H1 (cell line): ENCODE results near the gene NLK. TPM values are rescaled to one million over a fixed set of nuclear protein-coding genes. Genes with fewer than 3 reads are reported as not detected.

Experiments
- CBX8 ChIP-seq: fragments of 300-800, 300-1000 bp; sonication (generic); IDR thresholded peaks from 2 replicates; pipeline ENCODE4 v1.7.1; 2016; ENCODE audit warnings: low read depth, low read length, borderline replicate concordance
- CHD1 ChIP-seq: IDR thresholded peaks from 2 replicates; pipeline ENCODE4 v1.6.1; 2012; ENCODE audit warnings: low read depth, low read length, improper control_type of control experiment
- E2F6 ChIP-seq: IDR thresholded peaks from 2 replicates; pipeline ENCODE4 v1.6.1; 2012; ENCODE audit warnings: inconsistent platforms
- EZH2 ChIP-seq: fragments of 200-600 bp; sonication (generic); IDR thresholded peaks from 2 replicates; pipeline ENCODE4 v1.7.1; 2012; ENCODE audit warnings: low read depth, mild to moderate bottlenecking, moderate library complexity, low read length, inconsistent platforms; ENCODE audit not compliant: severe bottlenecking
- HDAC6 ChIP-seq: IDR thresholded peaks from one replicate; pipeline ENCODE4 v1.7.1; 2012; ENCODE audit warnings: low read depth, mild to moderate bottlenecking, inconsistent platforms, low read length, moderate library complexity
- KDM1A ChIP-seq: fragments of 200-600, 300-600 bp; sonication (generic); IDR thresholded peaks from 2 replicates; pipeline ENCODE4 v1.7.1; 2016; ENCODE audit warnings: mild to moderate bottlenecking, low read length, borderline replicate concordance
- RNF2 ChIP-seq: fragments of 200-900, 300-1000 bp; sonication (generic); IDR thresholded peaks from 2 replicates; pipeline ENCODE4 v1.7.1; 2016; ENCODE audit warnings: borderline replicate concordance, low read depth, mild to moderate bottlenecking, antibody characterized with exemption, low read length; ENCODE audit not compliant: poor library complexity, severe bottlenecking; ENCODE audit errors: missing control alignments
- SAP30 ChIP-seq: fragments of 300-600 bp; sonication (generic); IDR thresholded peaks from 2 replicates; pipeline ENCODE4 v1.7.1; 2012; ENCODE audit warnings: low read length, moderate library complexity, mild to moderate bottlenecking, inconsistent platforms; ENCODE audit not compliant: insufficient read depth, insufficient replicate concordance
- SP2 ChIP-seq: IDR thresholded peaks from 2 replicates; pipeline ENCODE4 v1.6.1; 2012; ENCODE audit warnings: mild to moderate bottlenecking, low read length, inconsistent platforms
- TCF12 ChIP-seq: IDR thresholded peaks from 2 replicates; pipeline ENCODE4 v1.6.1; 2011; ENCODE audit warnings: low read depth, mild to moderate bottlenecking, low read length
- polyA plus RNA-seq, 7 experiments: library from polyadenylated mRNA; depleted of rRNA in 3 of 7; stranded (reverse) in 5 of 7; unstranded in 2 of 7; fragments of >200 nt in 5 of 7; fragments of 200-250 nt in 2 of 7; gene quantifications; 1 replicate in 5 of 7; 2 replicates in 1 of 7; 4 replicates in 1 of 7; pipeline versions ENCODE4 v1.2.1 to v1.2.3, GENCODE V29; 2011 to 2013; ENCODE audit warnings: missing spikeins in 2 of 7, mixed read lengths in 2 of 7
- total RNA-seq: library from RNA; stranded (reverse); fragmentation: NEBNext Ultra II Directional; extraction: Animal tissue kit (Norgen Biotek cat#: 25700); gene quantifications from 2 replicates; pipeline ENCODE4 v1.2.1, GENCODE V29; 2021
- TF ChIP-seq, protein P1 (sequence below): fragments of 300-600 bp; sonication (generic); IDR thresholded peaks from 2 replicates; pipeline ENCODE4 v1.7.1; 2012; ENCODE audit warnings: low read length, moderate library complexity, mild to moderate bottlenecking, inconsistent platforms; ENCODE audit not compliant: insufficient replicate concordance

NLK gene
- total and polyA plus RNA-seq, 2 of the 8 experiments (the other 6 are each of a cell fraction or from before 2014, with no cell fraction given) = 30.8 to 49.9 TPM

- TF ChIP-seq, protein P1, sequence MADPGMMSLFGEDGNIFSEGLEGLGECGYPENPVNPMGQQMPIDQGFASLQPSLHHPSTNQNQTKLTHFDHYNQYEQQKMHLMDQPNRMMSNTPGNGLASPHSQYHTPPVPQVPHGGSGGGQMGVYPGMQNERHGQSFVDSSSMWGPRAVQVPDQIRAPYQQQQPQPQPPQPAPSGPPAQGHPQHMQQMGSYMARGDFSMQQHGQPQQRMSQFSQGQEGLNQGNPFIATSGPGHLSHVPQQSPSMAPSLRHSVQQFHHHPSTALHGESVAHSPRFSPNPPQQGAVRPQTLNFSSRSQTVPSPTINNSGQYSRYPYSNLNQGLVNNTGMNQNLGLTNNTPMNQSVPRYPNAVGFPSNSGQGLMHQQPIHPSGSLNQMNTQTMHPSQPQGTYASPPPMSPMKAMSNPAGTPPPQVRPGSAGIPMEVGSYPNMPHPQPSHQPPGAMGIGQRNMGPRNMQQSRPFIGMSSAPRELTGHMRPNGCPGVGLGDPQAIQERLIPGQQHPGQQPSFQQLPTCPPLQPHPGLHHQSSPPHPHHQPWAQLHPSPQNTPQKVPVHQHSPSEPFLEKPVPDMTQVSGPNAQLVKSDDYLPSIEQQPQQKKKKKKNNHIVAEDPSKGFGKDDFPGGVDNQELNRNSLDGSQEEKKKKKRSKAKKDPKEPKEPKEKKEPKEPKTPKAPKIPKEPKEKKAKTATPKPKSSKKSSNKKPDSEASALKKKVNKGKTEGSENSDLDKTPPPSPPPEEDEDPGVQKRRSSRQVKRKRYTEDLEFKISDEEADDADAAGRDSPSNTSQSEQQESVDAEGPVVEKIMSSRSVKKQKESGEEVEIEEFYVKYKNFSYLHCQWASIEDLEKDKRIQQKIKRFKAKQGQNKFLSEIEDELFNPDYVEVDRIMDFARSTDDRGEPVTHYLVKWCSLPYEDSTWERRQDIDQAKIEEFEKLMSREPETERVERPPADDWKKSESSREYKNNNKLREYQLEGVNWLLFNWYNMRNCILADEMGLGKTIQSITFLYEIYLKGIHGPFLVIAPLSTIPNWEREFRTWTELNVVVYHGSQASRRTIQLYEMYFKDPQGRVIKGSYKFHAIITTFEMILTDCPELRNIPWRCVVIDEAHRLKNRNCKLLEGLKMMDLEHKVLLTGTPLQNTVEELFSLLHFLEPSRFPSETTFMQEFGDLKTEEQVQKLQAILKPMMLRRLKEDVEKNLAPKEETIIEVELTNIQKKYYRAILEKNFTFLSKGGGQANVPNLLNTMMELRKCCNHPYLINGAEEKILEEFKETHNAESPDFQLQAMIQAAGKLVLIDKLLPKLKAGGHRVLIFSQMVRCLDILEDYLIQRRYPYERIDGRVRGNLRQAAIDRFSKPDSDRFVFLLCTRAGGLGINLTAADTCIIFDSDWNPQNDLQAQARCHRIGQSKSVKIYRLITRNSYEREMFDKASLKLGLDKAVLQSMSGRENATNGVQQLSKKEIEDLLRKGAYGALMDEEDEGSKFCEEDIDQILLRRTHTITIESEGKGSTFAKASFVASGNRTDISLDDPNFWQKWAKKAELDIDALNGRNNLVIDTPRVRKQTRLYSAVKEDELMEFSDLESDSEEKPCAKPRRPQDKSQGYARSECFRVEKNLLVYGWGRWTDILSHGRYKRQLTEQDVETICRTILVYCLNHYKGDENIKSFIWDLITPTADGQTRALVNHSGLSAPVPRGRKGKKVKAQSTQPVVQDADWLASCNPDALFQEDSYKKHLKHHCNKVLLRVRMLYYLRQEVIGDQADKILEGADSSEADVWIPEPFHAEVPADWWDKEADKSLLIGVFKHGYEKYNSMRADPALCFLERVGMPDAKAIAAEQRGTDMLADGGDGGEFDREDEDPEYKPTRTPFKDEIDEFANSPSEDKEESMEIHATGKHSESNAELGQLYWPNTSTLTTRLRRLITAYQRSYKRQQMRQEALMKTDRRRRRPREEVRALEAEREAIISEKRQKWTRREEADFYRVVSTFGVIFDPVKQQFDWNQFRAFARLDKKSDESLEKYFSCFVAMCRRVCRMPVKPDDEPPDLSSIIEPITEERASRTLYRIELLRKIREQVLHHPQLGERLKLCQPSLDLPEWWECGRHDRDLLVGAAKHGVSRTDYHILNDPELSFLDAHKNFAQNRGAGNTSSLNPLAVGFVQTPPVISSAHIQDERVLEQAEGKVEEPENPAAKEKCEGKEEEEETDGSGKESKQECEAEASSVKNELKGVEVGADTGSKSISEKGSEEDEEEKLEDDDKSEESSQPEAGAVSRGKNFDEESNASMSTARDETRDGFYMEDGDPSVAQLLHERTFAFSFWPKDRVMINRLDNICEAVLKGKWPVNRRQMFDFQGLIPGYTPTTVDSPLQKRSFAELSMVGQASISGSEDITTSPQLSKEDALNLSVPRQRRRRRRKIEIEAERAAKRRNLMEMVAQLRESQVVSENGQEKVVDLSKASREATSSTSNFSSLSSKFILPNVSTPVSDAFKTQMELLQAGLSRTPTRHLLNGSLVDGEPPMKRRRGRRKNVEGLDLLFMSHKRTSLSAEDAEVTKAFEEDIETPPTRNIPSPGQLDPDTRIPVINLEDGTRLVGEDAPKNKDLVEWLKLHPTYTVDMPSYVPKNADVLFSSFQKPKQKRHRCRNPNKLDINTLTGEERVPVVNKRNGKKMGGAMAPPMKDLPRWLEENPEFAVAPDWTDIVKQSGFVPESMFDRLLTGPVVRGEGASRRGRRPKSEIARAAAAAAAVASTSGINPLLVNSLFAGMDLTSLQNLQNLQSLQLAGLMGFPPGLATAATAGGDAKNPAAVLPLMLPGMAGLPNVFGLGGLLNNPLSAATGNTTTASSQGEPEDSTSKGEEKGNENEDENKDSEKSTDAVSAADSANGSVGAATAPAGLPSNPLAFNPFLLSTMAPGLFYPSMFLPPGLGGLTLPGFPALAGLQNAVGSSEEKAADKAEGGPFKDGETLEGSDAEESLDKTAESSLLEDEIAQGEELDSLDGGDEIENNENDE = no peak
- TF ChIP-seq RNF2 (no peak), SP2 (no peak), TCF12 (no peak), EZH2 (no peak), SAP30 (no peak), CBX8 (no peak), CHD1 (no peak), KDM1A (no peak), HDAC6 (no peak), E2F6 (no peak)
These were observed 77.1 kb downstream of the NLK start (continued) for GRCh38 chr17:28119560-28119959.
